GM13976 (cell line): ENCODE results near the gene AASDH.
A peak's percentile ranks its signal among the peaks of the same experiment; 100 is the strongest.

Source experiments
- DNase-seq: peaks from one replicate; pipeline ENCODE4 v3.0.0; 2012; ENCODE audit warnings: low spot score
- in situ Hi-C: fragments of 300-500 bp; cut with MboI; formaldehyde crosslinking; loops from one replicate; pipeline ENCODE4 v1.12.0; 2022; ENCODE audit warnings: low sequenced_read_pairs, mixed read lengths, inconsistent platforms; ENCODE audit not compliant: unreplicated experiment
- TF ChIP-seq, protein P1 (sequence below): IDR thresholded peaks from 2 replicates; pipeline ENCODE4 v1.5.1; 2012; ENCODE audit warnings: borderline replicate concordance, mild to moderate bottlenecking; ENCODE audit not compliant: insufficient read depth; ENCODE audit errors: extremely low read depth, missing control alignments, control extremely low read depth

The AASDH gene, protein sequence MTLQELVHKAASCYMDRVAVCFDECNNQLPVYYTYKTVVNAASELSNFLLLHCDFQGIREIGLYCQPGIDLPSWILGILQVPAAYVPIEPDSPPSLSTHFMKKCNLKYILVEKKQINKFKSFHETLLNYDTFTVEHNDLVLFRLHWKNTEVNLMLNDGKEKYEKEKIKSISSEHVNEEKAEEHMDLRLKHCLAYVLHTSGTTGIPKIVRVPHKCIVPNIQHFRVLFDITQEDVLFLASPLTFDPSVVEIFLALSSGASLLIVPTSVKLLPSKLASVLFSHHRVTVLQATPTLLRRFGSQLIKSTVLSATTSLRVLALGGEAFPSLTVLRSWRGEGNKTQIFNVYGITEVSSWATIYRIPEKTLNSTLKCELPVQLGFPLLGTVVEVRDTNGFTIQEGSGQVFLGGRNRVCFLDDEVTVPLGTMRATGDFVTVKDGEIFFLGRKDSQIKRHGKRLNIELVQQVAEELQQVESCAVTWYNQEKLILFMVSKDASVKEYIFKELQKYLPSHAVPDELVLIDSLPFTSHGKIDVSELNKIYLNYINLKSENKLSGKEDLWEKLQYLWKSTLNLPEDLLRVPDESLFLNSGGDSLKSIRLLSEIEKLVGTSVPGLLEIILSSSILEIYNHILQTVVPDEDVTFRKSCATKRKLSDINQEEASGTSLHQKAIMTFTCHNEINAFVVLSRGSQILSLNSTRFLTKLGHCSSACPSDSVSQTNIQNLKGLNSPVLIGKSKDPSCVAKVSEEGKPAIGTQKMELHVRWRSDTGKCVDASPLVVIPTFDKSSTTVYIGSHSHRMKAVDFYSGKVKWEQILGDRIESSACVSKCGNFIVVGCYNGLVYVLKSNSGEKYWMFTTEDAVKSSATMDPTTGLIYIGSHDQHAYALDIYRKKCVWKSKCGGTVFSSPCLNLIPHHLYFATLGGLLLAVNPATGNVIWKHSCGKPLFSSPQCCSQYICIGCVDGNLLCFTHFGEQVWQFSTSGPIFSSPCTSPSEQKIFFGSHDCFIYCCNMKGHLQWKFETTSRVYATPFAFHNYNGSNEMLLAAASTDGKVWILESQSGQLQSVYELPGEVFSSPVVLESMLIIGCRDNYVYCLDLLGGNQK

DNA sequence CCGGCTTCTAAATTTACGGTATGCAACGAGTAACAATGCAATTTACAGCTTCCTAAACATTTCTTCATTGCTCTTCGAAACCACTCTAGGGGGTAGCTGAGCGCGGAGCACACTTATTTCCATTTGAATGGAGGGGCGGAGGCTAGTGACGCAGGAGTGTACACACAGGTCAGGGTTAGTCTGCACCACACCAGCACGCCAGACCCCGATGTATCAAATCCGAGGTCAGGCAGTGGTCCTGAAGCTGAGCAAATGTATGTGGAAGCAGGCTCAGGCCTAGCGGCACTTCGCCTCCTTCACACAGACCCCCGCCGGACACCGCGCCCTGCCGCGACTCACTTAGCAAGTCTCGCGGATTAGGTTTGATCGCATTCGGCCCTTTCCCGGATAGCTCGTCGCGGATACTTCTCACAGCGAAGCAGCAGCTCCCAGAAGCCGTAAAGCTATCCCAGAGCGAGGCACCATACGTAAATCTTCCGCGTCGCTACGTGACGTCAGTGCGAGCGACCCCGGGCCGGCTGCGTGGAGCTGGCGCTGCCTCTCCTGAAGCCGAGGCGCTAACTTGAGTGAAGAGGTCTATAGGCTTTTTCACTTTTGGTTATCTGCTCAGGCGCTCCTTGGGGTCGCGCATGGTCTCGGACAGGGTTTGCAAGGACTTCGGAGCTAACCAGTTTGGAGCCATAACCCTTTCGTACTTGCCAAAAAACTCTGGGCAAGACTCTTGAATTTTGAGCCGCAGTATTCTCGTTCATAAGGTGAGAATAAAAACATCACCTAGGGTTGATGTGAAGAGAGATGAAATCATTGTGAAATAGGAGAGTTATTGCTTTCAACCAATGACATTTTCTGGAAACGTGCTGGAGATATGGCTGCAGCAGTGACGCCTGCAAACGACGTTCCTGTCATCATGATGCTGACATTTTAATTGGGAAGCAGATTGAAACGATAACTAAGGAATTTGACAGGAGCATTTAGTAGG, at the start of gene AASDH:
AASDH (minus strand) TSS at position 469 of the 979 bp plus-strand sequence. CDS start 3,192 bp downstream, outside the sequence.
- in situ Hi-C loops: no loop called here
- DNase-seq: peak; percentile 91
- TF ChIP-seq, protein P1, sequence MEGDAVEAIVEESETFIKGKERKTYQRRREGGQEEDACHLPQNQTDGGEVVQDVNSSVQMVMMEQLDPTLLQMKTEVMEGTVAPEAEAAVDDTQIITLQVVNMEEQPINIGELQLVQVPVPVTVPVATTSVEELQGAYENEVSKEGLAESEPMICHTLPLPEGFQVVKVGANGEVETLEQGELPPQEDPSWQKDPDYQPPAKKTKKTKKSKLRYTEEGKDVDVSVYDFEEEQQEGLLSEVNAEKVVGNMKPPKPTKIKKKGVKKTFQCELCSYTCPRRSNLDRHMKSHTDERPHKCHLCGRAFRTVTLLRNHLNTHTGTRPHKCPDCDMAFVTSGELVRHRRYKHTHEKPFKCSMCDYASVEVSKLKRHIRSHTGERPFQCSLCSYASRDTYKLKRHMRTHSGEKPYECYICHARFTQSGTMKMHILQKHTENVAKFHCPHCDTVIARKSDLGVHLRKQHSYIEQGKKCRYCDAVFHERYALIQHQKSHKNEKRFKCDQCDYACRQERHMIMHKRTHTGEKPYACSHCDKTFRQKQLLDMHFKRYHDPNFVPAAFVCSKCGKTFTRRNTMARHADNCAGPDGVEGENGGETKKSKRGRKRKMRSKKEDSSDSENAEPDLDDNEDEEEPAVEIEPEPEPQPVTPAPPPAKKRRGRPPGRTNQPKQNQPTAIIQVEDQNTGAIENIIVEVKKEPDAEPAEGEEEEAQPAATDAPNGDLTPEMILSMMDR: no peak

DNA sequence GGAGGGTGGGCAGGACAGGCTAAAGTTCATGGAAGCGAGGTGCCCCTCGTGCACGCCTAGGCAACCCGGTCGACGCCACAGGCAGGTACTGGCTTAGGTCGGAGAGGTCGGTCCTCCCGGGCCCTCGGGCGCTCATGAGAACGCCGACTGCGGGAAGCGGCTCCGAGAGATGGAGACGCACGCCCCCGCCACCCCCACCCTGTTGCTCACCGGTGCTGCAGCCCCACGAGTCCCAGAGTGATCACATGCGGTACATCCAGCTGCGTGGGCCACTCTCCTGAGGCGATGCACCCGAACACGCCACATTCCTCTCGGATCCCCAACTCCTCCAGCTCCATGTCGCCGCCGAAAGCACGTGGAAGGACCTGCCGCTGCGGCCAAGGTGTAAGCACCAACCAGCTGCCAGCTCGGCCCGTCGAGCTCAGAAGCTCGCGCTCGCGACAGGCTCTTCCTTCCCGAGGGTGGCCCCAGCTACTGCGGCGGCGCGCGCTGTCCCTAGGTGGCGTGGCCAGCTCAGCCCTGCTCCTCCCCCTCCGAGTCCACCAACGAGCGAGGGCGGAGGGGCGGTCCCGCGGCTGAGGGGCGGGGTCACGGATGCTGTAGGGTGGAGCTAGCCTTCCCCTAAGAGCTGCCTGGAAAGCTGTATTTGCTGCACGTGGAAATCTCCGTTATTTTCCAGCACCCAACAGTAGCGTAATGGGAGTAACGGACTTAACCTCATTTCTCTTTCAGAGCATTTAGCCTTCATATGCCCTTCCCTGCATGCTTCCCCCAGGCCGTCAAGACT, 48.0 kb upstream of the AASDH start, which contains the start of gene PPAT:
PPAT (minus strand) TSS at position 476 of the 787 bp plus-strand sequence; CDS start at position 338, 138 bp downstream.
- in situ Hi-C loops: no loop called here
- peak; percentile 98 for DNase-seq
- TF ChIP-seq, protein P1: peak; percentile 14

DNA sequence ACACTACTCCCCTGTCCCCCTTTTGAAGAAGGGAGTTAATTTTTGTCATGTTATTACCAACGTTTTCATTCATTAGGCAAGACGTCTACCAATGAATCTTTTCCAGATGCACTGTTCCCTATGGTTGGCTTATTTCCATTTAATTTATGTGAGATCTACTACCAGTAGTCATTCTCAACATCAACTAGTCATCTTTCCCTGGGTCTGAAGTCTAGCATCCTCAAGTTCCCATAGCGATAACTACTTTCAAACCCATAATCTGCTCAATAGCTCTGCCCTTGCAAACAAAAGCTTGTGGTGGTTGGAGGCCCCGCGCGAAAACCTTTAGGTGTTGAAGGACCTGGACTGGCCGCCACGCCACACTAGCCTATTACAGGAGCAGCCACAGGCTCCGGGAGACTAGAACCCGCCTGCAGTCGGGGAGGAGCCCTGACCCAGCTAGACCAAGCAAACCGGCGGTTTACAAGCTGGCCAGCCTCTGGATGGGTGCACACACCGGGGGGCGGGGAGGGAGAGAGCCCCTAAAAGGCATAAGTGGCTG, 47.4 kb upstream of the AASDH start:
- DNase-seq: peak; percentile 54
- TF ChIP-seq, protein P1: no peak
- in situ Hi-C loops: no loop called here

DNA sequence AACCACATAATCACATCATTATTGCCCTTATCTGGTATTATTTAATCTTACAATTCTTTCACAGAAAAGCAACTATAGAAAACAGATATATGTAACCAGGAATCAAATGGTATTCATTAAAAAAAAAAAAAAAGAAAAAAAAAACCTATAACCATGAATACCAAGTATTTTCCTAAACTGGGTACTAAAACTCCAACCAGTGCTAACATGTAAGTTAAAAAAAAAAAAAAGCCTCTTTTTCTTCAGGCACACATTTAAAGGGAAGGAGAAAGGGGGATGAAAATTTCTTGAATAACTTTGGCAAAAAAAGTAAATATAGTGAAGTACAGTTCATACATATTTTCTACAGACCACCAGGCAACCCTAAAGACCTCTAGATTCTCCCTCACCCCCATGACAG, 46.0 kb upstream of the AASDH start:
- no peak for DNase-seq
- in situ Hi-C loops: no loop called here
- TF ChIP-seq, protein P1: no peak

DNA sequence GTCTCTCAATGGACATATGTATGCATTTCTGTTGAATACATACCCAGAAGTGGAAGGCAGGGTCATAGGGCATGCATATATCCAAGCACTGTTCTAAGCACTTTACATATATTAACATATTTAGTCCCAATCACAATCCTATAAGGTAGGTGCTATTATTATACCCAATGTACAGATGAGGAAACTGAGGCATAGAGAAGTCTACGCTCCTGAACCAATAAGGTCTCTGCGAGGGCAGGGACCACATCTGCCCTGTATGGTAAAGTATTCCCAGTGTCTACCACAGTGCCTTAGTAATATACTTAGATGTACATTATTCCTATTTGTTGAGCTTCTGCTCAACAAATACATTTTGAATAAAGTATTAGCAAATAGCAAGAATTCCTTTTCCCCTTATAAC, 42.9 kb upstream of the AASDH start:
- DNase-seq: no peak
- TF ChIP-seq, protein P1: no peak
- in situ Hi-C loops: no loop called here
